Measurements from ENCODE around the gene SLC7A10. TPM values are rescaled to one million over a fixed set of nuclear protein-coding genes. Genes with fewer than 3 reads are reported as not detected.

SLC7A10 gene
- total RNA-seq, 1 donor from 2014 or later, result not detected

GRCh38 chr19:33219261-33219815 lies 6.3 kb downstream of the SLC7A10 start:
- TF ChIP-seq CTCF (conservative IDR thresholded peaks at IDR 0.05; ENCODE audit: low read depth, low read length), result no peak
- DNase-seq (ENCODE audit: low read depth), result no peak
- no peak overlapping the region for H3K4me3 ChIP-seq (ENCODE audit: low read depth, low read length)

GRCh38 chr19:33217881-33218280 lies 7.8 kb downstream of the SLC7A10 start:
- DNase-seq (ENCODE audit: low read depth), result no peak
- H3K4me3 ChIP-seq (ENCODE audit: low read depth, low read length), result no peak overlapping the region
- no peak for TF ChIP-seq CTCF (conservative IDR thresholded peaks at IDR 0.05; ENCODE audit: low read depth, low read length)

- no peak overlapping the region for H3K4me3 ChIP-seq (ENCODE audit: low read depth, low read length)
- no peak for DNase-seq (ENCODE audit: low read depth)
- TF ChIP-seq CTCF (conservative IDR thresholded peaks at IDR 0.05; ENCODE audit: low read depth, low read length), result no peak
Measured at GRCh38 chr19:33216198-33216830, 9.3 kb downstream of the SLC7A10 start.

- H3K4me3 ChIP-seq (ENCODE audit: low read depth, low read length), result no peak overlapping the region
- no peak for DNase-seq (ENCODE audit: low read depth)
- no peak for TF ChIP-seq CTCF (conservative IDR thresholded peaks at IDR 0.05; ENCODE audit: low read depth, low read length)
Measured at GRCh38 chr19:33215438-33216197, 10.0 kb downstream of the SLC7A10 start.

- TF ChIP-seq CTCF (conservative IDR thresholded peaks at IDR 0.05; ENCODE audit: low read depth, low read length), result peak; percentile 35
- no peak for DNase-seq (ENCODE audit: low read depth)
Measured at GRCh38 chr19:33214596-33214995, 11.1 kb downstream of the SLC7A10 start.

GRCh38 chr19:33212436-33213172 lies 13.0 kb downstream of the SLC7A10 start:
- no peak overlapping the region for H3K4me3 ChIP-seq (ENCODE audit: low read depth, low read length)
- no peak for TF ChIP-seq CTCF (conservative IDR thresholded peaks at IDR 0.05; ENCODE audit: low read depth, low read length)
- no peak for DNase-seq (ENCODE audit: low read depth)

More at GRCh38 chr19:33214596-33214995, 11.1 kb downstream of the SLC7A10 start:
- H3K4me3 ChIP-seq (ENCODE audit: low read depth, low read length), result no peak overlapping the region

All from epithelial cell of proximal tubule (primary cell).